ENCODE results near the gene PUM2. TPM values are rescaled to one million over a fixed set of nuclear protein-coding genes. Genes with fewer than 3 reads are reported as not detected.
"Not testable (repeated sequence)": the region's sequence is repeated elsewhere in the genome, so short reads cannot be mapped to it uniquely, and the experiment has no call there.

PUM2 gene
- total and polyA plus RNA-seq, 2 experiments from 2014 or later, result 13.6 to 18.3 TPM

DNA sequence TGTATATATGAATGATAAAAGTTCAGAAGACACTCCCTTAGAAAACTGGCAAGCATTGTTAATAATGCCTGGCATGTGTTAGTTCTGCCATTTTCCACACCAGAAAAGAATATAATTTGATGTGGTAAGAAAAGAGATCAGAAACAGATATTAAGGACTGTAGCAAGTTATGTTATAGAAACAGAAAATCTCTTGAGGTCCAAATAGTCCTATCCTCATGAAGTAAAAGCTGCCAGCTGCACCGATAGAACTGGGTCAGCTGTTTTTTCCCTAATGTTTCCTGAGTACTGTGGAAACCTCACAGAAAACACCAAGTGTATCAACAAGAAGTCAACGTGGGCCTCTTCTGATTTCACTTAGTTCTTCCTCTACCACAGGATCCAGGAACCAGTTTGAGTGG is 68.8 kb downstream of the PUM2 start:
- Histone ChIP-seq H4K20me1 (ENCODE audit: insufficient read depth) (no peaks in the 10 kb centered on the region), H3K27ac (no peak overlapping the region), H3F3A (ENCODE audit: insufficient read depth) (no peaks in the 10 kb centered on the region), H3K4me2 (ENCODE audit: unreplicated experiment) (no peak overlapping the region), H3K4me1 (ENCODE audit: insufficient read depth) (no peaks in the 10 kb centered on the region), H3K4me3 (no peak overlapping the region), H2AFZ (no peak overlapping the region), H3K9ac (no peak overlapping the region), H3K36me3 (ENCODE audit: low read depth) (peaks cover 57% of the 10 kb centered on the region), H3K79me2 (ENCODE audit: insufficient read depth) (peaks cover 91% of the 10 kb centered on the region), H3K9me2 (ENCODE audit: insufficient read depth) (no peaks in the 10 kb centered on the region), H3K27me3 (replicated peaks; ENCODE audit: insufficient read depth) (no peaks in the 10 kb centered on the region), H3K9me3 (ENCODE audit: low read depth) (no peaks in the 10 kb centered on the region)
- 72 to 77% methylated on average over 2 of the region's 2 CpGs for WGBS, 2 experiments (ENCODE audit: low coverage in 1 of 2, low lambda C conversion rate in 2 of 2, missing lambda C conversion rate in 2 of 2)
- in situ Hi-C loops (cut with MboI), result no loop called here
- DNase-seq, result no peak
- TF ChIP-seq EZH2 (IDR thresholded peaks at IDR 0.05; ENCODE audit: insufficient read depth, poor library complexity, severe bottlenecking), result no peak
- TF ChIP-seq EZH2phosphoT487 (IDR thresholded peaks at IDR 0.05; ENCODE audit: insufficient read depth, low read depth), result no peak

DNA sequence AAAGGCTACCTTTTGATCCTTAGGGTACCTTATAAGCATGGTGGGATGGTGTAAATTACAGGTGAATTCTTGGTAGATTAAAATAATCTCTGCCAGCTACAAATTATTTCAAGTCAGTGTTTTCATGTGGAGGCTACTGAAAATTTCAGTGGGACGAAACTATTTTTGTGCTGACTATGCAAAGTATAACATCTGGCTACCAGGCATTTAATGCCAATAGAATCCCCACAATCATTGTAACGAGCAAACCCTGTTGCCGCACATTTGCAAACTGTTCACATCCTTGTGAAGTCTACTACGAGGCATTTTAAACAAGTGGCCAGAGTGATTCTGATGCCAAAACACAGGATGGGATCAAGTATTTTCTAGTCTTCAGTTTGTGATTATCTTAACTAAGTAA is 77.6 kb downstream of the PUM2 start:
- H3K79me2 ChIP-seq (ENCODE audit: insufficient read depth), result peaks cover 65% of the 10 kb centered on the region
- DNase-seq, result no peak

DNA sequence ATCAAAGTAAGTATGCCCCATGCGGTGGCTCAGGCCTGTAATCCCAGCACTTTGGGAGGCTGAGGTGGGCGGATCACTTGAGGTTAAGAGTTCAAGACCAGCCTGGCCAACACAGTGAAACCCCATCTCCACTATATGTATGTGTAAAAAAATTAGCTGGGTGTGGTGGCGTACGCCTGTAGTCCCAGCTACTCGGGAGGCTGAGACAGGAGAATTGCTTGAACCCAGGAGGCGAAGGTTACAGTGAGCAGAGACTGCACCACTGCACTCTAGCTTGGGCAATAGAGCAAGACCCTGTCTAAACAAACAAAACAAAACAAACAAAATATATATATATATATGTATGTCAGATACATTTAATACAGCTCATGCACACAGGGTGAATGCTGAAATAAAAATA is 82.3 kb downstream of the PUM2 start:
- H3K9me2 ChIP-seq (ENCODE audit: insufficient read depth); DNase-seq; H2AFZ ChIP-seq; H3K4me1 ChIP-seq (ENCODE audit: insufficient read depth); H3K4me3 ChIP-seq; H3K27ac ChIP-seq; H3K27me3 ChIP-seq (replicated peaks; ENCODE audit: insufficient read depth); H3K36me3 ChIP-seq (ENCODE audit: low read depth); H3K9me3 ChIP-seq (ENCODE audit: low read depth); H3F3A ChIP-seq (ENCODE audit: insufficient read depth); in situ Hi-C loops (cut with MboI); H3K4me2 ChIP-seq (ENCODE audit: unreplicated experiment); H4K20me1 ChIP-seq (ENCODE audit: insufficient read depth); H3K9ac ChIP-seq: not testable (repeated sequence)
- peaks cover 64% of the 10 kb centered on the region for H3K79me2 ChIP-seq (ENCODE audit: insufficient read depth)
- 97 to 99% methylated on average over 6 of the region's 6 CpGs for WGBS, 2 experiments (ENCODE audit: low coverage in 1 of 2, low lambda C conversion rate in 2 of 2, missing lambda C conversion rate in 2 of 2)

More for the DNA sequence above, 77.6 kb downstream of the PUM2 start:
- no peaks in the 10 kb centered on the region for H4K20me1 ChIP-seq (ENCODE audit: insufficient read depth)
- no peak overlapping the region for H3K9ac ChIP-seq
- no peak for TF ChIP-seq EZH2phosphoT487 (IDR thresholded peaks at IDR 0.05; ENCODE audit: insufficient read depth, low read depth)
- TF ChIP-seq EZH2 (IDR thresholded peaks at IDR 0.05; ENCODE audit: insufficient read depth, poor library complexity, severe bottlenecking), result no peak
- no peaks in the 10 kb centered on the region for H3K4me1 ChIP-seq (ENCODE audit: insufficient read depth)
- H2AFZ ChIP-seq, result no peak overlapping the region
- H3K9me2 ChIP-seq (ENCODE audit: insufficient read depth), result no peaks in the 10 kb centered on the region
- H3K9me3 ChIP-seq (ENCODE audit: low read depth), result no peaks in the 10 kb centered on the region
- 57 to 61% methylated on average over 4 of the region's 4 CpGs for WGBS, 2 experiments (ENCODE audit: low coverage in 1 of 2, low lambda C conversion rate in 2 of 2, missing lambda C conversion rate in 2 of 2)
- H3K4me3 ChIP-seq, result no peak overlapping the region
- H3K36me3 ChIP-seq (ENCODE audit: low read depth), result peaks cover 17% of the 10 kb centered on the region; the same call in 1 of the 2 replicates
- no peaks in the 10 kb centered on the region for H3F3A ChIP-seq (ENCODE audit: insufficient read depth)
- no peak overlapping the region for H3K4me2 ChIP-seq (ENCODE audit: unreplicated experiment)
- in situ Hi-C loops (cut with MboI), result no loop called here
- no peaks in the 10 kb centered on the region for H3K27me3 ChIP-seq (replicated peaks; ENCODE audit: insufficient read depth)
- no peak overlapping the region for H3K27ac ChIP-seq

- no peaks in the 10 kb centered on the region for H3K9me3 ChIP-seq (ENCODE audit: low read depth)
- H3K4me1 ChIP-seq (ENCODE audit: insufficient read depth), result no peaks in the 10 kb centered on the region
- no peaks in the 10 kb centered on the region for H4K20me1 ChIP-seq (ENCODE audit: insufficient read depth)
- H3K36me3 ChIP-seq (ENCODE audit: low read depth), result peaks cover 5% of the 10 kb centered on the region; the same call in 1 of the 2 replicates
- WGBS, 2 experiments (ENCODE audit: low coverage in 1 of 2, low lambda C conversion rate in 2 of 2, missing lambda C conversion rate in 2 of 2), result 79 to 85% methylated on average over 2 of the region's 2 CpGs
- no peak overlapping the region for H2AFZ ChIP-seq
- TF ChIP-seq EZH2phosphoT487 (IDR thresholded peaks at IDR 0.05; ENCODE audit: insufficient read depth, low read depth) (no peak), EZH2 (IDR thresholded peaks at IDR 0.05; ENCODE audit: insufficient read depth, poor library complexity, severe bottlenecking) (no peak)
- no peaks in the 10 kb centered on the region for H3F3A ChIP-seq (ENCODE audit: insufficient read depth)
- H3K9ac ChIP-seq, result no peak overlapping the region
- H3K4me2 ChIP-seq (ENCODE audit: unreplicated experiment), result no peak overlapping the region
- H3K27me3 ChIP-seq (replicated peaks; ENCODE audit: insufficient read depth), result no peaks in the 10 kb centered on the region
- no peaks in the 10 kb centered on the region for H3K9me2 ChIP-seq (ENCODE audit: insufficient read depth)
- in situ Hi-C loops (cut with MboI), result no loop called here
- H3K79me2 ChIP-seq (ENCODE audit: insufficient read depth), result peaks cover 56% of the 10 kb centered on the region
- H3K4me3 ChIP-seq, result no peak overlapping the region
- no peak overlapping the region for H3K27ac ChIP-seq
- DNase-seq, result no peak
These were observed 83.1 kb downstream of the PUM2 start for GRCh38 chr2:20267529-20267928.

DNA sequence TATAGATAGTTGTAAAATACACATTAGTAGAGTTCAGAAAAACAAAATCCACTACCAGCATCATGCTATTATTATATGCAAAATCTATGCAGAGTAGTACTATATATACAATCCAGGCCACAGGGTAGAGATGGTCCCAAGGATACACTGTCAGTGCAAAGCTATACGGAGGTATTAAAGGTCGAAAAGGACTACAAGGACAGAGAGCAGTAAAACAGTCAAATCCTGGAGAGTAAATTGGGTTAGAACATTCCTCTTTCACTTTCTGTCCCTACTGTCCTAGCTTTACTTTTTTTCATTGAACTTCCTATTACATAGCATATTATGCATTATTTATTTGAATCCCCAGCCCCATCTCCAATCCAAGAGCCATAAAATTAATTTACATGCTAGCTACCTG is 86.0 kb downstream of the PUM2 start:
- H3K9me2 ChIP-seq (ENCODE audit: insufficient read depth), result no peaks in the 10 kb centered on the region
- H3F3A ChIP-seq (ENCODE audit: insufficient read depth), result no peaks in the 10 kb centered on the region
- H2AFZ ChIP-seq, result no peak overlapping the region
- no peak overlapping the region for H3K9ac ChIP-seq
- H4K20me1 ChIP-seq (ENCODE audit: insufficient read depth), result no peaks in the 10 kb centered on the region
- no peaks in the 10 kb centered on the region for H3K9me3 ChIP-seq (ENCODE audit: low read depth)
- peaks cover 11% of the 10 kb centered on the region for H3K36me3 ChIP-seq (ENCODE audit: low read depth)
- H3K27ac ChIP-seq, result no peak overlapping the region
- DNase-seq, result no peak
- H3K4me3 ChIP-seq, result no peak overlapping the region
- 86 to 88% methylated on average over 2 of the region's 2 CpGs for WGBS, 2 experiments (ENCODE audit: low coverage in 1 of 2, low lambda C conversion rate in 2 of 2, missing lambda C conversion rate in 2 of 2)
- TF ChIP-seq EZH2phosphoT487 (IDR thresholded peaks at IDR 0.05; ENCODE audit: insufficient read depth, low read depth), result no peak
- TF ChIP-seq EZH2 (IDR thresholded peaks at IDR 0.05; ENCODE audit: insufficient read depth, poor library complexity, severe bottlenecking), result no peak
- in situ Hi-C loops (cut with MboI), result no loop called here
- H3K27me3 ChIP-seq (replicated peaks; ENCODE audit: insufficient read depth), result no peaks in the 10 kb centered on the region
- no peak overlapping the region for H3K4me2 ChIP-seq (ENCODE audit: unreplicated experiment)
- H3K4me1 ChIP-seq (ENCODE audit: insufficient read depth), result no peaks in the 10 kb centered on the region
- peaks cover 37% of the 10 kb centered on the region for H3K79me2 ChIP-seq (ENCODE audit: insufficient read depth)

Data from GM23248 (cell line).